ENCODE measurements around the gene CA10. TPM values are rescaled to one million over a fixed set of nuclear protein-coding genes. Genes with fewer than 3 reads are reported as not detected.

Gene CA10
- total RNA-seq, 1 experiment from 2014 or later, result 0.46 TPM

DNA sequence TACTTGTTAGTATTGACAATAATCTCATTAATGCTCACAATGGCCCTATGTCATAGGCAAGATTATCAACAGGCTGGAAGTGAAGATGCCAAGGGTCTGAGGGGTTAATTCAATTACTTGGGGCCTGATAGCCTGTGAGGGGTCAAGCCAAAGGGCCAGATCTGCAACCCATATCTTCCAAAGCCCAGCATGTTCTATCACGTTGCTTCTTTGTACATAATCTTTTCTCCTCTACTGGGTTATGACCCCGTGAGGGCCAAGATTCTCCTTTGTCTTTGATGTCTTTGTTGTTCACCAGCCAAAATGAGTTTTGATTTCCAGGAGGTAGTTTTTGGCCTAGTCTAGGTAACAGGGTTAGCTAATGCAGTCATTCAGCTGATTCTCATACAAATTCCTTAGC is 551.0 kb downstream of the CA10 start:
- no peak overlapping the region for H2BK20ac ChIP-seq (ENCODE audit: low read depth, low read length, poor library complexity, severe bottlenecking)
- no peak for DNase-seq
- H3K23me2 ChIP-seq (ENCODE audit: insufficient read length, low read depth, low read length, poor library complexity, severe bottlenecking), result no peaks in the 10 kb centered on the region
- H3K4me1 ChIP-seq (ENCODE audit: insufficient read depth, low read length), result no peaks in the 10 kb centered on the region; the same call in 1 of the 2 replicates
- no peak overlapping the region for H2BK5ac ChIP-seq (ENCODE audit: insufficient read length, low read length)
- no peak overlapping the region for H4K91ac ChIP-seq (ENCODE audit: insufficient read length, low read depth, low read length)
- Mint-ChIP-seq H3K36me3 (ENCODE audit: insufficient read depth in 1 of 3, low read depth in 3 of 3) (no peaks in the 10 kb centered on the region), H3K27ac (no peak overlapping the region), H3K4me3 (no peak overlapping the region), H3K4me1 (peaks cover 2 to 12% of the 10 kb centered on the region in 2 experiments; a peak in 2 of 4 replicates), H3K27me3 (ENCODE audit: low read depth) (peaks cover 4% of the 10 kb centered on the region; the same call in 1 of the 2 replicates), H3K9me3 (peaks cover 0 to 1% of the 10 kb centered on the region in 2 experiments; a peak in 1 of 5 replicates)
- H2BK120ac ChIP-seq (ENCODE audit: low read depth, low read length, poor library complexity, severe bottlenecking), result no peak overlapping the region
- TF ChIP-seq, protein P1, sequence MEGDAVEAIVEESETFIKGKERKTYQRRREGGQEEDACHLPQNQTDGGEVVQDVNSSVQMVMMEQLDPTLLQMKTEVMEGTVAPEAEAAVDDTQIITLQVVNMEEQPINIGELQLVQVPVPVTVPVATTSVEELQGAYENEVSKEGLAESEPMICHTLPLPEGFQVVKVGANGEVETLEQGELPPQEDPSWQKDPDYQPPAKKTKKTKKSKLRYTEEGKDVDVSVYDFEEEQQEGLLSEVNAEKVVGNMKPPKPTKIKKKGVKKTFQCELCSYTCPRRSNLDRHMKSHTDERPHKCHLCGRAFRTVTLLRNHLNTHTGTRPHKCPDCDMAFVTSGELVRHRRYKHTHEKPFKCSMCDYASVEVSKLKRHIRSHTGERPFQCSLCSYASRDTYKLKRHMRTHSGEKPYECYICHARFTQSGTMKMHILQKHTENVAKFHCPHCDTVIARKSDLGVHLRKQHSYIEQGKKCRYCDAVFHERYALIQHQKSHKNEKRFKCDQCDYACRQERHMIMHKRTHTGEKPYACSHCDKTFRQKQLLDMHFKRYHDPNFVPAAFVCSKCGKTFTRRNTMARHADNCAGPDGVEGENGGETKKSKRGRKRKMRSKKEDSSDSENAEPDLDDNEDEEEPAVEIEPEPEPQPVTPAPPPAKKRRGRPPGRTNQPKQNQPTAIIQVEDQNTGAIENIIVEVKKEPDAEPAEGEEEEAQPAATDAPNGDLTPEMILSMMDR (conservative IDR thresholded peaks at IDR 0.05), result no peak
- H3K79me1 ChIP-seq (ENCODE audit: insufficient read depth, low read depth, low read length, poor library complexity, severe bottlenecking), result no peaks in the 10 kb centered on the region
- H3K9ac ChIP-seq (ENCODE audit: extremely low read depth, insufficient read length, low read length), result no peak overlapping the region
- H4K20me1 ChIP-seq (ENCODE audit: control insufficient read depth, insufficient read depth, insufficient read length), result no peaks in the 10 kb centered on the region
- no peak overlapping the region for H3K18ac ChIP-seq (ENCODE audit: insufficient read length, low read depth, low read length)
- H3K4ac ChIP-seq (ENCODE audit: low read depth, low read length), result no peak overlapping the region
- H3K9me3 ChIP-seq (ENCODE audit: control insufficient read depth, low read depth, low read length), result no peaks in the 10 kb centered on the region
- H2BK12ac ChIP-seq (ENCODE audit: insufficient read length, low read depth, low read length), result no peak overlapping the region
- no peak overlapping the region for H4K5ac ChIP-seq (ENCODE audit: insufficient read length, low read depth, low read length)
- no peak overlapping the region for H3K14ac ChIP-seq (ENCODE audit: insufficient read depth, low read length)
- H3K23ac ChIP-seq (ENCODE audit: insufficient read length, low read depth, low read length), result no peak overlapping the region
- H3K27me3 ChIP-seq (ENCODE audit: insufficient read depth, low read length), result no peaks in the 10 kb centered on the region
- no peak overlapping the region for H3K56ac ChIP-seq (ENCODE audit: insufficient read length, low read depth, low read length)
- no peak overlapping the region for H2AK5ac ChIP-seq (ENCODE audit: insufficient read length, low read length)
- no peak overlapping the region for H3T11ph ChIP-seq (ENCODE audit: low read length)
- no peak overlapping the region for H3K4me2 ChIP-seq (ENCODE audit: insufficient read depth, insufficient read length, low read length)
- WGBS (ENCODE audit: extremely low coverage, insufficient read length, low lambda C conversion rate), result no CpG with 5 or more reads among the region's 2 CpGs
- H3K79me2 ChIP-seq (ENCODE audit: insufficient read depth, low read length), result no peaks in the 10 kb centered on the region
- no peak overlapping the region for H4K8ac ChIP-seq (replicated peaks; ENCODE audit: insufficient read length, low read depth, low read length)
- H2BK15ac ChIP-seq (ENCODE audit: low read depth, low read length), result no peak overlapping the region
- H2AFZ ChIP-seq (ENCODE audit: low read length), result no peak overlapping the region
- H3K27ac ChIP-seq (ENCODE audit: insufficient read length, low read depth, low read length), result no peak overlapping the region

Data from H9 (cell line).